DLD1 (cell line): ENCODE measurements around the gene CLUH.
"Not testable (repeated sequence)": the region's sequence is repeated elsewhere in the genome, so short reads cannot be mapped to it uniquely, and the experiment has no call there.

Experiments
- in situ Hi-C: cut with HindIII; loops from 2 replicates; pipeline ENCODE4 v1.10.0; 2017; ENCODE audit warnings: low sequenced_read_pairs

CLUH gene

DNA sequence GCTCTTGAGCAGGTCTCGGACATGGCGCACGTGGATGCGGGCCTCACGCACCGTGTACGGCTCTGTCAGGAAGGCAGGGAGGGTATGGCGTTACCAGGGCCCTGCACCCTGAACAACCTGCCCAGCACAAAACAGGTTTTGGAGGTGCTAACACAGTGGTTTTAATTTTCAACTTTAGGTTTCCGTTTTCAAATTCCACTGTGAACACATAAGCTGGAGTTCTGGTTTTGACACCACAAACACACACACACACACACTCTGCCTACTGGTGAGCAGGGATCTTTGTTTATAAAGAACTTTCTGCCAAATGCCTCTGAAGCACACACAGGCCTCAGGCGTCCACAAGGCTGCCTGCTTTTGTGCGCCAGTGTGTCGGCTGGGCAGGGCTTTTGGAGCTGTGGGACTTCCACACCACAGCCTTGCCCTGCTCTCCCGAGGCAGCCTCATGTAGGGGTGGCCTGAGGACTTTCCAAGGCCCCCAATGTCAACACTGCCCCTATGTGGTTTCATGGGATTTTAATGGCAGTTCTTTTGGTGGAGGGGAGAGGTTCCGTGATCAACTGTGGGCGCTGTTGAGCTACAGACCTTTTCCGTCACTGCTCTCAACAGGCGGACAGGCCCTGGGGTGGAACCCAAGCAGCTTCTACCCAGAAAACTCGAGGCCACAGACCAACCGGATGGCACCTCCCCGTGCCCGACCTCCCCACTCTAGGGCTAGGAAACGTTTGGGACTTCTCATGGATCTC is 9.4 kb downstream of the CLUH start:
- in situ Hi-C loops = no loop called here

DNA sequence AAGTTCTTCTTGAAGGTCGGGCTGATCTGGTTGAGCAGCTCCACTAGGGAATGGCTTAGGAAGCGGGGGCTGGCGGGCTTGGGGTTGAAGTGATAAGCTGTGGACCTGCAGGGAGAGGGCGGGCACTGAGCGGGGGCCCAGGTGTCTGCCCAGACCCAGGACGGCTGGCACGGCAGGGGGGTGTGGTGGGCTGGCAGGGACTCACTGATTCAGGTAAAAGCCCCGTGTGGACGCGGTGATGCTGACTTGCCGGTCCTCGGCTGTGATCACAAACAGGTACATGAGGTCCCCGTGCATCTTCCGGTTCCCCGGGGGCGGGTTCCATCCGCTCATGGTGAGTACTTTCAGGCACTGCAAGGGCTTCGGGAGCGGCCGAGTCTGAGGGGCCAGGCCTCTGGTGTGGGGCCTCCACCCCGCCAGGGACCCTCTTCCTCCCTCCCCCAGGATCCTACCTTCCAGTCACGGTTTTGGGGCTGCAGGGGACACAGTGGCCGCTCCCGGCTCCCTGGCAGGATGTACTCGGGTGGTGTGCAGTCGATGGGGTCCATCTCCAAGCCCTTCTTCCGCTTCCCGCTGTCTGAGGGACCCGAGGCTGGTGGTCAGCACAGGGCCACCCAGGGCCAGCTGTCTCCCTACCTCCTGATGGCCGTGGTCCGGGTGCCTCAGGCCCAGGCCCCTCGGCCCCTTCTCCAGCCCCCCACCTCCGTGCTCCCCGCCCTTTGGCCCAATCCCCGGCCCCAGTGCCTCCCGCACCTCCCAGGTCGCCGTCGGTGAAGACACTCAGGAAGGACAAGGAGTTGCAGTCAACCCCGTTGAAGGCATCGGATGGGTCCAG is 10.2 kb downstream of the CLUH start:
- in situ Hi-C loops = no loop called here

DNA sequence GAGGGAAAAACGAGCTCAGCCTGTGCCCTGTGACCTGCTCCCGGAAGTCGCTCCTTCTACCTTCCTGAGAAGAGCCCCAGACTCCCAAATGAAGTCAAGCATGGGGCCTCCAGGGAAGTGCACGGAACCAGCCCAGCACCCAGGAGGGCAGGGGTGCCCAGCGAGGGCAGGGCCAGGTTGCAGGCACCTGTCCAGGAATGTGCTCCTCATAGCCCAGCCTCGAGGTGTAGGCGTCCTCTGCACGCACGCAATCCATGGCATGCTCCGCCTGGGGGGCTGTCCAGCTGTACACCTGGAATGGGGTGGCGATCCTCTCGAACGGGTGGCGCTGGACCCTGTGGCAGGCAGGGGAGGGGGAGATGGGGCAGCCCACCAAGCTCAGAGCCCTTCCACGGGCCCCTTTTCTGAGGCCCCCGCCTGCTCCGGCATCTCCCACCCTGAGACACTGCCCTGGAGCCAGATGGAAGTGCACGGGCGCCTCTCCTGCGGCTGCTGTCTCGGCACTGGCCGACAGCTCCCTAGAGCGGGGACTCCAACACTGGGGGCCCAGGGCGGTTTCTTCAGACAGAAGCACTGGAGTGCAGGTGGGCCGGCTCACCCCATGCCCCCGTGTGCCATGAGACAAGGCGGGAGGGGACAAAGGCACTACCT is 10.9 kb downstream of the CLUH start:
- in situ Hi-C loops = no loop called here

DNA sequence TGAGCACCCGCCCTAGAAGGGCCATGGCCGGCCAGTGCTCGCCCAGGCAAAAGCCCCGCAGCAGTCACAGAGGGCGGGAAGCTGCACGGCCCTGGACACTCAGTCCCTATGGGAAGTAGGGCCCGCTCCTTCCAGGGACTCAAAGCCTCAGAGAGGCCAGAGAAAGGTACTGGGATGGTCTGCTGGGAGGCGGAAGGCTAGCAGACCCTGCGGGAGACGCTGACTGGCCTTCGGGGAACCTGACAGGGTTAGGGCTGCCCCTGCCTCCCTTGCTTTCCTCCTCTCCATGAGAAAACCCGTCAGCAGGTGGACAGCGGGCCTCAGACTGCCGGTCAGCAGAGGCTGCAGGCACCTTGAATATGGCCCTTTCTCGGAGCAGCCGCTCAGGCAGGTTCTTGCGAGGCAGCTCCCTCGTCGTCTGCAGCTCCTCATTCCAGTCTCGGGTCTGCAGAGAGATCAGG is 11.5 kb downstream of the CLUH start:
- in situ Hi-C loops = no loop called here

DNA sequence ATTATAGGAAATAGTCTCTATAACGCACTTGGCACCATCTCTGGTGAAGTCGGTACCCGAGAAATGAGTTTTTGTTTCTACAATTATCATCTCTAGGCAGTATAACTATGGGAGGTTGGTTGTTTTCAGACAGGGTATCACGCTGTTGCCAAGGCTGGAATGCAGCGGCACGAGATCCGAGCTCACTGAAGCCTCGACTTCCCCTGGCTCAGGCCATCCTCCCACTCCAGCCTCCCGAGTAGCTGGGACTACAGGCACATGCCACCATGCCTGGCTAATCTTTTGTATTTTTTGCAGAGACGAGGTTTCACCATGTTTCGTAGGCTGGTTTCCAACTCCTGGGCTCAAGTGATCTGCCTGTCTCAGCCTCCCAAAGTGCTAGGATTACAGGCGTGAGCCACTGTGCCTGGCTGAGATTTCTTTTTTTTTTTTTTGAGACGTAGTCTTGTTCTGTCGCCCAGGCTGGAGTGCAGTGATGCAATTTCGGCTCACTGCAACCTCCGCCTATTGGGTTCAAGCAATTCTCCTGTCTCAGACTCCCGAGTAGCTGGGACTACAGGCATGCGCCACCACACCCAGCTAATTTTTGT is 12.3 kb downstream of the CLUH start:
- in situ Hi-C loops = not testable (repeated sequence)

DNA sequence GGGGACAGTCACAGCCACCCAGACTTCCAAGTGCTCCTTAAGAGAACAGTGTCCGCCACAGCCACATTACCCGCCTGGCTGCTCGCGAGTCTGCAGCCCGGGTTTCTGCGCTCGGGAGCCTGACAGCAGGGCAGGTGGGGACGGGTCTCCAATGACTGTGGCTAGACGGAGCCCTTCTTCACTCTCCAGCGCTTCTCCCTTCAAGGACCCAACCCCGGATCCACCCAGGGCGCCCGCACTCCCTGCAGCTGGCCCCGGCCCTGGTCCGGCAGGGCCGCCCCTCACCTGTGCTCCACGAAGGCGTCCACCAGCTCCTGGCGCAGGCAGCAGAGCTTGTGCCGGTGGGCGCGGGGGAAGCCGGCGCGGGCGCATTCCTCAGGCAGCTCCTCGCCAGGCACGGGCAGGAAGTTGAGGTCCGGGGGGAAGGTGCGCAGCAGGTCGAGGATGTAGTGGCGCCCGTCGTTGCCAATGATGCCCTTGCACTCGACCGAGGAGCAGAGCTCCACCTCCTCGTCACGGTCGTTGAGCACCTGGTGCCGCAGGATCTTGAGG is 13.9 kb downstream of the CLUH start:
- in situ Hi-C loops = no loop called here

DNA sequence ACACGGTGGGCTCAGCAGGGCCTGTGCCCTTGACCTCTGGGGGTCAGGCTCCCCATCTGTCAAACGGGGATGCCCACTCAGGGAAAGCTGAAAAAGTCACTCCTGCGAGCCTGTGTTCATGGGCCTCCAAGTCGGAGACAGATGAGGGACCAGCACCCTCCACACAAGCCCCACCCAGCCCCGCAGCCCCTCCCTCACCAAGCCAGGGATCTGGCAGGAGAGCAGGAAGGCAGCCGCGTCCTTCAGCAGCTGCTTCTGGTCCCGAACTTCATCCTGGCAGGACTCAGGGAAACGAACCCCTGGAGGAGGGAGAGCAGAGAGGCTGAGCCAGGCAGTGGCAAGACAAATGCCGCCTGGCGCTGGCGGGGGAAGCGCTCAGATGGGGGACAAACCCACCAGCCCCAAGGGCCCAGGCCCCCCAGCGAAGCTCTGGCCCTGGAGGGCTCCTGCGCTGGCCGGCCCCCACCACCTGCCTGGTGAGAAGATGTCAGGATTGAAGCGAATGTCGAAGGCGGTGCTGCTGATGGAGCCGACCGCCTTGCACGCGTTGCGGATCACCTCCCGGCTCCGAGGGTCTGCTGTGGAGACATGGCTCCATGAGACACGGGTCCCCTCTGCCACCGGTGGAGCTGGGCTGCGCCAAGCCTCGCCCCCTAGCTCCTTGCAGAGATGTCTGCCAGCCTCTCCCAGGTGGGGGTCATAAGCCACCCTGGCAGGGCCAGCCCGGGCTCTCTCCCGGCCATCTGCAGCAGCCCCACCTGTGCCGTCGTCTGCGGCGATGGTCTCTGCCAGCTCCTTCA is 15.4 kb downstream of the CLUH start:
- in situ Hi-C loops = no loop called here

DNA sequence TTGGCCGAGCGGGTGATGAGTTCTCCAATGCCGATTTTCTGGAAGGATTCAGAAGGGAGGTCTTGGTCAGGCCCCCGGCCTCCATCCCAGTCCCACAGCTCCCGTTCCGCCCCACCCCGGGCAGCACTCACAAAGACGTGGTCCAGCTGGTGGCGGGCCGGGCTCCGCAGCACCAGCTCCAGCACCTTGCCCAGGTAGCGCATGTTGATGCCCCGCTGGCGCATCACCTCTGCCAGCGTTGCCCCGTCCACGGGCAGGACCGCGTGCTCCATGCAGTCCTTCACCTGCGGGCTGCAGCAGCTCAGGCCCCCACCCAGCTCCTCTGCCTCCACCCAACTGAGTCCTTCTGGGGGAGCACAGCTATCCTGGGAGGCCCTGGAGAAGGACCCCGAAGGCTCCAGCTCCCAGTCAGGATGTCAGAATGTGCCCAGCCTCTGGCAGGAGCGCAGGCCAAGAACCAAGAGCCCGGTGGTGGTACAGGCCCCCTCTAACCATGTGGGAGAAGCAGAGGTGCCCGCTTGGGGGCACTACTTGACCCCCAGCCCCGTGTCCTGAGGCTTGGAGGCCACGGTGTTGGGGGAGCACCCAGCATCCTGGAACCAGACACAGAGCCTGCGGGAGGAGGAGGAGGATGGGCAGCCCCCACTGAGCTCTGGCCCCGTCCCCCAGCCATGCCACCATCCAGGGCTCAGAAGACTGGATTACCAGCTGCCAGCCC is 16.2 kb downstream of the CLUH start:
- in situ Hi-C loops = no loop called here

DNA sequence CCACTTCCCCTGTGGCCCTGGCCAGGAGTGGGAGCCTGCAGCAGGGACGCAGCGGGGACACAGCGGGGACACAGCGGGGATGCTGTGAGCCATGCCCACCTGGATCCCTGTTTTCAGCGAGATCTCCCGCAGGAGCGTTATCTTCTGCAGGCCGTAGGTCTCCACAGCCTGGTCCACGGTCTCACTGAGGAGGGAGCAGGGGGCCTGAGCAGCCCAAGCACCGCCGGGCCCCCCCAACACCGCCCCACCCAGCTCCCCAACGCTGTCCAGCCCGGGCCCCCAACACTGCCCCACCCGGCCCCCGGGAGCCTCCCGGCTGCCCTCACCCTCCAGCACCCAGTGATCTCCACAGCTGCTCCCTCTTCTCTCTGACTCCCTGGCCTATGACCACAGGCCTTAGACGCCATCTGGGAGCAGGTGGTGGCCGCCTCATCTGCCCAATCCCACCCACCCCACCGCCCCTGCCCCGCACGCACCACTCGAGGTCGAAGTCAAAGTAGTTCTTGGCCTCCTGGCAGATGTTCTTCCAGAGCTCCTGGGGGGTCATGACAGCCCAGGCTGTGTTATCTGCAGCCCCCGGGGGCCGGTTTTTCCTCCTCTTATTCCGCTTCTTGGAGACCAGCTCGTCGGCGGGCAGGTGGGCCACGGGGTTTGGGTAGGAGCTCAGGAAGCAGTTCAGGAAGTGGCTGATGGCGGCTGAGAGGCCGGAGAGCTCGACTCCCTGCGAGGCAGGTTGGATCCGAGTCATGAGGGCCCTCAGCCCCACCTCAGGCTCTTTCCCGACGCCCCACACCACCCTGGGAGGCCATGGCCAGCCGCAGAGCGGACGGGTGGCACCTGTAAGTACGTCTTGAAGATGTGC is 17.0 kb downstream of the CLUH start:
- in situ Hi-C loops = no loop called here

DNA sequence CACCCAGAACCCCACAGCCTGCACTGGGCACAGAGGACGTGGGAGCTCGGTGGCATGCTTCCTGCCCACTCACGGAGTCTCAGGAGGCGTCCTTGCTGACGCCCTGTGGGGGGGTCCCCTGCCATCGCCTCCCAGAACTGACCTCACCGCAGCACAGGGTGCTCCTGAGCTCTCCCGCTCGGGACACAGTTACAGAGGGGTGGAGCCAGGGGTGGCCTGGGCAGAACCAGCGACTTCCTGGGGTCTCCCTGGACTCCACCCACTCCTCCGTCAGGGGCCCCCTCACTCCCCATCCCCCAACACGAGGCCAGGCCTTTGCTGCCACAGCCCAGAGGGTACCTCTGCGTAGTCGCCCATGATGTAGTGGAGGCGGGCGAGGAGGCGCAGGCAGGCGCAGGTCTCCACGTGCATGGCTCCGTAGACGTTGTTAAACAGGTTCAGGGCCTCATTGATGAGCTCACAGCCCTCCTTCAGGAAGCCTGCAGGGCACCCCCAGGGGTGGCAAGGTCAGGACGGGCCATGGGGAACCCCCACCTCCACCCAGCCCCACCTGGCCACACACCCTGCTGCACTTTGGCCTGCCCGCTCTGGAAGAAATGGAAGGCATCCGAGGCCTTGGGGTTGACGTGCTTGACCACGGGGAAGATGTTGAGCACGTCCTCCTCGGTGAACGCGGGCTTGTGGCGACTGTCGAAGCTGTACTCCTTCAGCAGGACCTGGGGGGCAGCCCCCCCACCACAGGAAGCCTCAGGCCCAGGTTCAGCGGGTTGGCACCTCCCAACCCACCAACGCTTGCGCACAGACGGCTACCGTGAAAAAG is 17.8 kb downstream of the CLUH start:
- in situ Hi-C loops = no loop called here

DNA sequence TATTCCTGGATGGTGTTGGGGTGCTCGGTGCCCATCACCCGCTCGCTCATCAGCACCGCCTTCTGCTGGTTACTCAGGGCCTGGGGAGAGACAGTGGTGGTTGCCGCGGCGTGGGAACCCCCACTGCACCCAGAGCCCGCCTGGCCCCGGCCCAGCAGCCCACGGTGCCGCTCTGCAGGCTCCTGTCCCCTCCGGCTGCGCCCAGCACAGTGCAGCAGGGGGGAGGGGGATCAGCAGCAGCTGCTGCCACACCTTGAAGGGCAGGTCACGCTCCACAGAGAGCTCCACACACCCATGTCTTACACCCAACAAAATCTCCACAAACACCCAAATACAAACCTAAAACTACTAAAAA is 18.8 kb downstream of the CLUH start:
- in situ Hi-C loops = no loop called here

DNA sequence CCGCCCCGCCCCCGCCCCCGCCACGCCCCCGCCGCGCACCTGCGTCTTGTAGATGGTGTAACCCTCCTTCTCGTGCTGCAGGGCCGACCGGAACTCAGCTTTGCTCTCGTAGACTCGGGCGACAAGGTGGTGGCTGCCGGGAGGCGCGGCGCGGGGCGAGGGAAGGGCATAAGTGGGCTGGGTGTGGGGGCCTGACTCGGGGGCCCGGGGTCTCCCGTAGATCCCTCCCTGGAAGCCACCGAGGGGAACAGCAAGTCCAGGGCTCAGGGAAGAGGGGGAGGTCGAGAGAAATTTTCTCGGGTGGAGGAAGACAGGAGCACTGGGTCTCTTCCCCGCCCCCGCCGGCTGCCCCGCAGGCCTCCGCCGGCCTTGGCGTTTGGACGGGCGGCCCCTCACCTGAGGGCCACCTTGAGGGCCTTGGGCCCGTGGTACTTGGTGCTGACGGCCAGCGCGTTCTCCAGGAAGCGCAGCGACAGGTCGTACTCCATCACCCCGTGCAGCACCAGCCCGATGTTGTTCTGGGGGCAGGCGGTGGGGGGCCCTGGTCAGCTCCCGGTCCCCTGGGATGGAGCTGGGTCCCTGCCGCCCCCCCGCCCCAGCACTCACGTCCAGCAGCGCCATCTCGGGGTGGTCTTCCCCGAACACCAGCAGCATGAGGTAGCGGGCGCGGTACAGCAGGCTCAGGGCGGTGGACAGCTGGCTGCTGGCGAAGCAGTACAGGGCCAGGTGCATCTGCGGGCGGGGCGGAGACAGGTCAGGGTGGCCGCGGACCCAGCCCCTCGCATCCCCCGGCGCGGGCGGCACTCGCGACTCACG is 19.4 kb downstream of the CLUH start:
- in situ Hi-C loops = no loop called here

DNA sequence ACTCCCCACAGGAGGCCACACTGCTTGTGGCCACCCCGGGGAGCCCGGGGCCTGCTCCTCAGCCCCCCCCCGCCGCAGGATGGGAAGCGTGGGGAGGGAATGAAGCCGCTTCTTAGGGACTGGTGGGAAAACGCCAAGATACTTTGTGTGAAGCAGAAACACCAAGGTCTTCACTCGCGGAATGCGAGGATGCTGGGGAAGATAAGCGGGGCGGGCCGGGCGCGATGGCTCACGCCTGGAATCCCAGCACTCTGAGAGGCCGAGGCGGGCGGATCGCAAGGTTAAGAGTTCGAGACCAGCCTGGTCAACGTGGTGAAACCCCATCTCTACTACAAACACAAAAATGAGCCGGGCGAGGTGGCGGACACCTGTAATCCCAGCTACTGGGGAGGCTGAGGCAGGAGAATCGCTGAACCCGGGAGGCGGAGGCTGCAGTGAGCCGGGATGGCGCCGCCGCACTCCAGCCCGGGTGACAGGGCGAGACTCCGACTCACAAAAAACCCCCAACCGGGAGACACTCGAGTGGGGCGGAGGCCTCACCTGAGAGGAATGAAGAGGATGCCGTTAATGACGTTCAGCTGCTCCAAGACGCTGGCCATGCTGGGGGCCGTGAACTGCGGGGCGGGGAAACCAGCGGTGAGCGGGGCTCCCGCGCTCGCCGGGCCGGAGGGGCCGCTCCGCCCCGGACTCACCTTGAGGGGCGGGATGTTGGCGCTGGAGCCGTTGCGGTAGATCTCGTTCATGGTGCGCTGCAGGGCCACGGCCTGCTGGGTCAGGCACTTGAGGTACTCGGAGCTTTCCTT is 20.3 kb downstream of the CLUH start:
- in situ Hi-C loops = no loop called here

DNA sequence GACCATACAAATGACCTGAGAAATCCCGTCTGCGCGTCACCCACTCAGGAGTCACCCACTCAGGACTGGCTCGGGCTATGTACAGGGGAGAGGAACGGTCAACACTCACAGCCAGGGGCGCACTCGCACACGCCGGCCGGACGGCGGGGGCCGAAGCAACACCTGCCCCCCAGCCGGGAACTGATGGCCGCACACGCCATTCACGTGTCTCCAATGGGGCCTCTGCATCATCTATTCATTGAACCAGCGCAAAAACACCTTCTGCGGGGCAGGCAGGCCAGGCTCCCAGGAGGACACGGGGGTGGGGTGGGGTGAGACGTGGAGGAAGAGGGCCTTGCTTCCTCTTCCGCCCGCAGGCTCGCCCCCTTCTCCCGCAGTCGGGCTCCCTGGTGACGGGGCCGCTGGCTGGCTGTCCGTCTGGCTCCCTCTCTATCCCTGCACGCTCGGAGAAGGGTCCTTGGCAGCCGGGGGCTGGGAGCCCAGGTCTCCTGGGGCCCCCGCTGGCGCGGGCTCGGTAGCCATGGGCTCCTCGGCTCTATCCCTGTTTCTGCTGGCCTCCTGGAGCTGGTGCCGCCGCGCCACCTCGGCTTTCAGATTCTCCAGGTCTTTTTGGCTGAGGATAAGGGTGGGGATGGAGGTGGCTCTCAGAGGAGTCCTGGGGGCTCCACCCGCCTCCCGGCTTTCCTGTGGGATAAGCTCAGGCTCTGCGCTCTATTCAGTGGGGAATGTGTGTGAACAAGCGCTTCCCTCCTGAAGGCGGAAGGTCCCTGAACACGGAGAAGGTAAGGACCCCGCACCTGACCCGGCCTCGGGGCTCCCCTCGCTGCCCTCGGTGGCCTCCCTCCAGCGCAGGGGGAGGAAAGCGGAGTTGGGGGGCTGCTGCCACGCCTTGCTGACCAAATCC is 21.1 kb downstream of the CLUH start:
- in situ Hi-C loops = no loop called here
